SK-N-SH treated with all-trans-retinoic acid at 6 μM for 48 hours (cell line): ENCODE measurements around the gene BPIFB3.

Source experiments
- ARNTL ChIP-seq: fragments of 450-650 bp; formaldehyde crosslinking; IDR thresholded peaks from 2 replicates; pipeline ENCODE4 v1.5.0; 2020; ENCODE audit warnings: low read depth, mild to moderate bottlenecking, moderate library complexity, borderline replicate concordance
- GLIS3 ChIP-seq: fragments of 250-450 bp; sonication (Bioruptor Pico); IDR thresholded peaks from 2 replicates; pipeline ENCODE4 v1.5.0; 2020; ENCODE audit warnings: mild to moderate bottlenecking, moderate library complexity
- OSR1 ChIP-seq: fragments of 250-450 bp; sonication (Bioruptor Pico); IDR thresholded peaks from 2 replicates; pipeline ENCODE4 v1.8.0; 2022; ENCODE audit warnings: moderate library complexity, mild to moderate bottlenecking, inconsistent platforms
- PPARA ChIP-seq: fragments of 250-450 bp; sonication (Bioruptor Pico); IDR thresholded peaks from 2 replicates; pipeline ENCODE4 v1.5.0; 2020; ENCODE audit warnings: mild to moderate bottlenecking, borderline replicate concordance
- RARB ChIP-seq: fragments of 250-450 bp; sonication (Bioruptor Pico); IDR thresholded peaks from 2 replicates; pipeline ENCODE4 v1.8.0; 2021; ENCODE audit warnings: mild to moderate bottlenecking, moderate library complexity
- SNAI2 ChIP-seq: fragments of 250-450 bp; sonication (Bioruptor Pico); IDR thresholded peaks from 2 replicates; pipeline ENCODE4 v1.5.0; 2020; ENCODE audit warnings: mild to moderate bottlenecking, moderate library complexity
- TCF4 ChIP-seq: fragments of 250-450 bp; sonication (Bioruptor Pico); IDR thresholded peaks from 2 replicates; pipeline ENCODE4 v1.8.0; 2021; ENCODE audit warnings: mild to moderate bottlenecking, moderate library complexity, borderline replicate concordance
- ZFP3 ChIP-seq: fragments of 250-450 bp; sonication (Bioruptor Pico); IDR thresholded peaks from 2 replicates; pipeline ENCODE4 v1.5.0; 2020; ENCODE audit warnings: mild to moderate bottlenecking, moderate library complexity
- ZNF8 ChIP-seq: fragments of 450-650 bp; formaldehyde crosslinking; IDR thresholded peaks from 2 replicates; pipeline ENCODE4 v1.5.0; 2020; ENCODE audit warnings: mild to moderate bottlenecking, moderate library complexity
- TF ChIP-seq, protein P1 (sequence below): fragments of 250-450 bp; sonication (Bioruptor Pico); IDR thresholded peaks from 2 replicates; pipeline ENCODE4 v1.5.1; 2020; ENCODE audit warnings: low read depth, mild to moderate bottlenecking, moderate library complexity
- TF ChIP-seq, protein P2 (sequence below): fragments of 250-450 bp; sonication (Bioruptor Pico); IDR thresholded peaks from 2 replicates; pipeline ENCODE4 v1.5.0; 2020; ENCODE audit warnings: mild to moderate bottlenecking, moderate library complexity
- TF ChIP-seq, protein P3 (sequence below): fragments of 250-450 bp; sonication (Bioruptor Pico); IDR thresholded peaks from 2 replicates; pipeline ENCODE4 v1.8.0; 2020; ENCODE audit warnings: mild to moderate bottlenecking, moderate library complexity, borderline replicate concordance
- TF ChIP-seq, protein P4 (sequence below): fragments of 250-450 bp; sonication (Bioruptor Pico); IDR thresholded peaks from 2 replicates; pipeline ENCODE4 v1.8.0; 2021; ENCODE audit warnings: low read depth, mild to moderate bottlenecking, moderate library complexity, borderline replicate concordance

DNA sequence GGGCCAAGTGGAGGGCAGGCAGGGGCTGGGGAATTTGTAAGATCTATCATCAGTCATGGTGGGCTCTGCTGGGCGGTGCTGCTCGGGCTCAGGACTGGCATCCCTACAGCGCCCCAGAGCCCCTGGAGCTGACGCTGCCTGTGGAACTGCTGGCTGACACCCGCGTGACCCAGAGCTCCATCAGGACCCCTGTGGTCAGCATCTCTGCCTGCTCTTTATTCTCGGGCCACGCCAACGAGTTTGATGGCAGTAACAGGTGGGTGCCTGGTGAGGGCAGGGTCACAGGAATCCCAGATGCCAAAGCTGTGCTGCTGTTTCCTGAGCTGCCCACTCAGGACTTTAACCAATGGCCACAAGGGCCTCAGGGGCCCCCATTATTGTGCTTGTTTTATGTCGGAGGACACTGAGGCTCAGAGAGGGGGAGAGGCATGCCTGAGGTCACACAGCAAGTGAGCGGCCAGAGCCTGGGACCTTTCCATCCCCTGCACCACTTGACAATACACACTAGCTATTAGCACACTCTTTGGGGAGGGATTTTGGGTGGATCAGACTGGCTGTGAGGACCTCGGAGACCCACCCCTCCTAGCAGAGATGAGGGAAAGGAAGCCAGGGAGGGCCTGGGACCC is 39.9 kb upstream of the BPIFB3 start:
- TF ChIP-seq, protein P1, sequence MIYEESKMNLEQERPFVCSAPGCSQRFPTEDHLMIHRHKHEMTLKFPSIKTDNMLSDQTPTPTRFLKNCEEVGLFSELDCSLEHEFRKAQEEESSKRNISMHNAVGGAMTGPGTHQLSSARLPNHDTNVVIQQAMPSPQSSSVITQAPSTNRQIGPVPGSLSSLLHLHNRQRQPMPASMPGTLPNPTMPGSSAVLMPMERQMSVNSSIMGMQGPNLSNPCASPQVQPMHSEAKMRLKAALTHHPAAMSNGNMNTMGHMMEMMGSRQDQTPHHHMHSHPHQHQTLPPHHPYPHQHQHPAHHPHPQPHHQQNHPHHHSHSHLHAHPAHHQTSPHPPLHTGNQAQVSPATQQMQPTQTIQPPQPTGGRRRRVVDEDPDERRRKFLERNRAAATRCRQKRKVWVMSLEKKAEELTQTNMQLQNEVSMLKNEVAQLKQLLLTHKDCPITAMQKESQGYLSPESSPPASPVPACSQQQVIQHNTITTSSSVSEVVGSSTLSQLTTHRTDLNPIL (CRISPR knock-in tag), result no peak
- TF ChIP-seq ARNTL (CRISPR knock-in tag), result no peak
- TF ChIP-seq RARB (CRISPR knock-in tag), result no peak
- TF ChIP-seq ZFP3, result no peak
- TF ChIP-seq, protein P2, sequence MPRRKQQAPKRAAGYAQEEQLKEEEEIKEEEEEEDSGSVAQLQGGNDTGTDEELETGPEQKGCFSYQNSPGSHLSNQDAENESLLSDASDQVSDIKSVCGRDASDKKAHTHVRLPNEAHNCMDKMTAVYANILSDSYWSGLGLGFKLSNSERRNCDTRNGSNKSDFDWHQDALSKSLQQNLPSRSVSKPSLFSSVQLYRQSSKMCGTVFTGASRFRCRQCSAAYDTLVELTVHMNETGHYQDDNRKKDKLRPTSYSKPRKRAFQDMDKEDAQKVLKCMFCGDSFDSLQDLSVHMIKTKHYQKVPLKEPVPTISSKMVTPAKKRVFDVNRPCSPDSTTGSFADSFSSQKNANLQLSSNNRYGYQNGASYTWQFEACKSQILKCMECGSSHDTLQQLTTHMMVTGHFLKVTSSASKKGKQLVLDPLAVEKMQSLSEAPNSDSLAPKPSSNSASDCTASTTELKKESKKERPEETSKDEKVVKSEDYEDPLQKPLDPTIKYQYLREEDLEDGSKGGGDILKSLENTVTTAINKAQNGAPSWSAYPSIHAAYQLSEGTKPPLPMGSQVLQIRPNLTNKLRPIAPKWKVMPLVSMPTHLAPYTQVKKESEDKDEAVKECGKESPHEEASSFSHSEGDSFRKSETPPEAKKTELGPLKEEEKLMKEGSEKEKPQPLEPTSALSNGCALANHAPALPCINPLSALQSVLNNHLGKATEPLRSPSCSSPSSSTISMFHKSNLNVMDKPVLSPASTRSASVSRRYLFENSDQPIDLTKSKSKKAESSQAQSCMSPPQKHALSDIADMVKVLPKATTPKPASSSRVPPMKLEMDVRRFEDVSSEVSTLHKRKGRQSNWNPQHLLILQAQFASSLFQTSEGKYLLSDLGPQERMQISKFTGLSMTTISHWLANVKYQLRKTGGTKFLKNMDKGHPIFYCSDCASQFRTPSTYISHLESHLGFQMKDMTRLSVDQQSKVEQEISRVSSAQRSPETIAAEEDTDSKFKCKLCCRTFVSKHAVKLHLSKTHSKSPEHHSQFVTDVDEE (CRISPR knock-in tag), result no peak
- TF ChIP-seq SNAI2, result no peak
- TF ChIP-seq OSR1, result no peak
- TF ChIP-seq ZNF8 (CRISPR knock-in tag), result no peak
- TF ChIP-seq, protein P3, sequence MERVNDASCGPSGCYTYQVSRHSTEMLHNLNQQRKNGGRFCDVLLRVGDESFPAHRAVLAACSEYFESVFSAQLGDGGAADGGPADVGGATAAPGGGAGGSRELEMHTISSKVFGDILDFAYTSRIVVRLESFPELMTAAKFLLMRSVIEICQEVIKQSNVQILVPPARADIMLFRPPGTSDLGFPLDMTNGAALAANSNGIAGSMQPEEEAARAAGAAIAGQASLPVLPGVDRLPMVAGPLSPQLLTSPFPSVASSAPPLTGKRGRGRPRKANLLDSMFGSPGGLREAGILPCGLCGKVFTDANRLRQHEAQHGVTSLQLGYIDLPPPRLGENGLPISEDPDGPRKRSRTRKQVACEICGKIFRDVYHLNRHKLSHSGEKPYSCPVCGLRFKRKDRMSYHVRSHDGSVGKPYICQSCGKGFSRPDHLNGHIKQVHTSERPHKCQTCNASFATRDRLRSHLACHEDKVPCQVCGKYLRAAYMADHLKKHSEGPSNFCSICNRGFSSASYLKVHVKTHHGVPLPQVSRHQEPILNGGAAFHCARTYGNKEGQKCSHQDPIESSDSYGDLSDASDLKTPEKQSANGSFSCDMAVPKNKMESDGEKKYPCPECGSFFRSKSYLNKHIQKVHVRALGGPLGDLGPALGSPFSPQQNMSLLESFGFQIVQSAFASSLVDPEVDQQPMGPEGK (CRISPR knock-in tag), result no peak
- no peak for TF ChIP-seq PPARA (CRISPR knock-in tag)
- TF ChIP-seq GLIS3 (CRISPR knock-in tag), result no peak
- TF ChIP-seq TCF4 (CRISPR knock-in tag), result no peak
- TF ChIP-seq, protein P4, sequence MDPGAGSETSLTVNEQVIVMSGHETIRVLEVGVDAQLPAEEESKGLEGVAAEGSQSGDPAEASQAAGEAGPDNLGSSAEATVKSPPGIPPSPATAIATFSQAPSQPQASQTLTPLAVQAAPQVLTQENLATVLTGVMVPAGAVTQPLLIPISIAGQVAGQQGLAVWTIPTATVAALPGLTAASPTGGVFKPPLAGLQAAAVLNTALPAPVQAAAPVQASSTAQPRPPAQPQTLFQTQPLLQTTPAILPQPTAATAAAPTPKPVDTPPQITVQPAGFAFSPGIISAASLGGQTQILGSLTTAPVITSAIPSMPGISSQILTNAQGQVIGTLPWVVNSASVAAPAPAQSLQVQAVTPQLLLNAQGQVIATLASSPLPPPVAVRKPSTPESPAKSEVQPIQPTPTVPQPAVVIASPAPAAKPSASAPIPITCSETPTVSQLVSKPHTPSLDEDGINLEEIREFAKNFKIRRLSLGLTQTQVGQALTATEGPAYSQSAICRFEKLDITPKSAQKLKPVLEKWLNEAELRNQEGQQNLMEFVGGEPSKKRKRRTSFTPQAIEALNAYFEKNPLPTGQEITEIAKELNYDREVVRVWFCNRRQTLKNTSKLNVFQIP, result no peak
